Heart left ventricle (tissue), 16 donors: ENCODE results near the gene XXYLT1. TPM values are rescaled to one million over a fixed set of nuclear protein-coding genes. Genes with fewer than 3 reads are reported as not detected.

Experiments used
- ATAC-seq, 4 donors: fragments of 200-7000 bp; cut with Tn5 transposase; one replicate each; pipeline ENCODE4 v1.9.1; 2020 to 2022; ENCODE audit warnings: moderate library complexity in 4 of 4, mild to moderate bottlenecking in 3 of 4, moderate number of reproducible peaks in 1 of 4
- DNase-seq, 5 donors: peaks; one replicate each; pipeline ENCODE4 v3.0.0-alpha.2; 2020
- H3K27ac ChIP-seq, 12 donors: fragments of 200-600 bp; sonication (generic) in 4 of 12; one replicate each; pipeline versions ENCODE4 v1.5.0 to v1.8.0; 2016 to 2022; ENCODE audit warnings: mild to moderate bottlenecking in 2 of 12
- H3K27me3 ChIP-seq, 9 donors: fragments of 200-600 bp; sonication (generic) in 2 of 9; one replicate each; pipeline versions ENCODE4 v1.5.1 to v1.8.0; 2016 to 2022; ENCODE audit warnings: mild to moderate bottlenecking in 3 of 9
- H3K36me3 ChIP-seq, 9 donors: fragments of 200-600 bp; sonication (generic) in 2 of 9; one replicate each; pipeline versions ENCODE4 v1.5.0 to v1.8.0; 2018 to 2022; ENCODE audit warnings: mild to moderate bottlenecking in 2 of 9
- H3K4me1 ChIP-seq, 12 donors: fragments of 200-600 bp; sonication (generic) in 4 of 12; one replicate each; pipeline versions ENCODE4 v1.5.0 to v1.8.0; 2016 to 2022; ENCODE audit warnings: mild to moderate bottlenecking in 3 of 12
- H3K4me3 ChIP-seq, 12 donors: fragments of 200-600 bp; sonication (generic) in 4 of 12; one replicate each; pipeline versions ENCODE4 v1.5.0 to v1.8.0; 2017 to 2022; ENCODE audit warnings: mild to moderate bottlenecking in 9 of 12, moderate library complexity in 4 of 12
- H3K9me3 ChIP-seq, 12 donors: fragments of 200-600 bp; sonication (generic) in 4 of 12; one replicate each; pipeline versions ENCODE4 v1.5.0 to v1.8.0; 2016 to 2022; ENCODE audit warnings: mild to moderate bottlenecking in 1 of 12
- POLR2A ChIP-seq, 2 donors: fragments of 450-650 bp; IDR thresholded peaks; one replicate each; pipeline ENCODE4 v1.6.1; 2017; ENCODE audit warnings: antibody characterized with exemption in 2 of 2, mild to moderate bottlenecking in 2 of 2, moderate library complexity in 2 of 2
- WGBS, 4 donors: extraction: QIAGEN DNeasy Blood & Tissue Kit in 2 of 4; methylation state at CpG; one replicate each; pipeline versions ENCODE4 v1.1.5 to v1.1.7; 2013 to 2018; 5-methylcytosine and 5-hydroxymethylcytosine counted together
- intact Hi-C, 10 donors: fragments of 100-400 bp; cut with DNase I; formaldehyde crosslinking; loops; one replicate each; pipeline versions ENCODE4 v1.11.1 to v1.14.2; 2022
- polyA plus RNA-seq, 2 donors: library from polyadenylated mRNA; stranded (reverse); fragments of 200-250 nt; gene quantifications; one replicate each; pipeline ENCODE4 v1.2.3, GENCODE V29; 2013
- total RNA-seq, 9 donors: library from RNA; depleted of rRNA in 2 of 9; stranded (reverse); fragments of >200 nt in 2 of 9; fragmentation: NEBNext Ultra II Directional in 3 of 9; extraction: Animal tissue kit (Norgen Biotek cat#: 25700) in 3 of 9; gene quantifications; one replicate each; pipeline versions ENCODE4 v1.1.0 to v1.2.4, GENCODE V29; 2016 to 2023
- TF ChIP-seq, protein P1 (sequence below), 12 donors: fragments of 200-600 bp; sonication (generic) in 4 of 12; IDR thresholded peaks; one replicate each; pipeline versions ENCODE4 v1.5.0 to v1.8.0; 2018 to 2022; ENCODE audit warnings: antibody characterized with exemption in 12 of 12, mild to moderate bottlenecking in 5 of 12
- donor health status: ischemic (EF 13 %, LVEDD 7.1; RV severe dilation, severe dysfunction).
- donor health status: healthy with polysubstance abuse.
- donor health status: DM: no; HTN: yes; CAD: no.
- donor health status: DM: no; HTN: no; CAD: no.
- donor health status: ischemic (EF 25% LVEDD 6.9; RV normal size, moderate dysfunction).
- donor health status: ischemic (EF 25% LVEDD 5.7; RV mildly dilated, moderate dysfunction).
- donor health status: healthy.
- donor health status: DM: yes; HTN: yes; CAD: no.
- donor health status: ischemic (EF 35%, LVEDD 5.7; RV mildly dilated, moderate dysfunction).
- donor health status: nonischemic (EF 11% LVEDD 7.7; RV severe dilation, severe dysfunction).
- donor health status: DM: yes; HTN: yes; CAD: no.
- donor health status: PGD.
- donor health status: ischemic (EF 29% LVEDD 5.4; RV normal size, mild dysfunction).
- donor health status: nonischemic (EF 23%, LVEDD 6.1; RV moderate dilation, normal function).

Gene XXYLT1
- total and polyA plus RNA-seq, 11 donors, result 1.9 to 8.6 (median 4.8) TPM

DNA sequence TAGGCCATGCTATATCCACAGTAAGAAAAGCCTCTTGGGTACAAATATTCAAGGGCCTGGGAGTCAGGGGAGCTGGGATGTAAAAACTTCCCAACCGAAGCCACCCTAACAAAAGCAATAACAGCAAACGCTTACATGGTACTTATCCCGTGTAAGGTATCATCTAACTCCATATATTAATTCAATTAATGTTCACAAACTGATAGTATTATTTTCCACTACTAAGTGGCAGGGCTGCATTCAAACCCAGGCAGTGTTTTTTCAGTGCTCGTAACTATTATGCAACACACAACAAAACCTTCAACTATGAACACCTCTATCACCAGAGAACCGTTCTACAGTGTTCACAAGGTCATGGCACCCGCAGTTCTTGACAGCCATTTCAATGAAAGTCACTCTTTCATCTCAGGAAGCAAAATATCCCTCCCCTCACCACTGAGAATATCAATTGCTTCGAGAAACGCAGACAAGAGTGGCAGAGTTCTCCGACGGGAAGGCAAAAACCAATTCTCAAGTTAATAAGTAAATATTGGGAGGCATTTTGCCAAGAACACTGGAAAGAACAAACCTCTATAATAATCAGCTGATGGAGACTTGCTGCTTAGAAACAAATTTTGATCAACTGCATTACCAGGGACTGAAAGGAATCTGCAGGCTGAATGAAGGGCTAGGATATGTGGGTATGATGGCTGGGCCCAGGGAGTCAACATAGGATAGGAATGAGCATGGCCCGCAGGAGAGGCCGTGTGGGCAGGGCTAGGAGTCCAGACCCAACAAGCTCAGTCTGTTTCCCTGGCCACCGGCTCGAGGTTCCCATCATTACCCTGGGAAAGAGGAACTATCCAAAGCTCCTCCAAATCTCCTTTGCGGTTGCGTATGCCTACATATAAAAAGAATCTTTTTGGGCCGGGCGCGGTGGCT lies 72.3 kb downstream of the XXYLT1 start:
- H3K4me3 ChIP-seq, result no peak overlapping the region
- H3K27me3 ChIP-seq, result no peaks in the 10 kb centered on the region
- TF ChIP-seq POLR2A (IDR thresholded peaks at IDR 0.05), result no peak
- TF ChIP-seq, protein P1, sequence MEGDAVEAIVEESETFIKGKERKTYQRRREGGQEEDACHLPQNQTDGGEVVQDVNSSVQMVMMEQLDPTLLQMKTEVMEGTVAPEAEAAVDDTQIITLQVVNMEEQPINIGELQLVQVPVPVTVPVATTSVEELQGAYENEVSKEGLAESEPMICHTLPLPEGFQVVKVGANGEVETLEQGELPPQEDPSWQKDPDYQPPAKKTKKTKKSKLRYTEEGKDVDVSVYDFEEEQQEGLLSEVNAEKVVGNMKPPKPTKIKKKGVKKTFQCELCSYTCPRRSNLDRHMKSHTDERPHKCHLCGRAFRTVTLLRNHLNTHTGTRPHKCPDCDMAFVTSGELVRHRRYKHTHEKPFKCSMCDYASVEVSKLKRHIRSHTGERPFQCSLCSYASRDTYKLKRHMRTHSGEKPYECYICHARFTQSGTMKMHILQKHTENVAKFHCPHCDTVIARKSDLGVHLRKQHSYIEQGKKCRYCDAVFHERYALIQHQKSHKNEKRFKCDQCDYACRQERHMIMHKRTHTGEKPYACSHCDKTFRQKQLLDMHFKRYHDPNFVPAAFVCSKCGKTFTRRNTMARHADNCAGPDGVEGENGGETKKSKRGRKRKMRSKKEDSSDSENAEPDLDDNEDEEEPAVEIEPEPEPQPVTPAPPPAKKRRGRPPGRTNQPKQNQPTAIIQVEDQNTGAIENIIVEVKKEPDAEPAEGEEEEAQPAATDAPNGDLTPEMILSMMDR (IDR thresholded peaks at IDR 0.05), result no peak
- WGBS, 4 donors, result 93 to 97% (median 94%) methylated on average over 19 of the region's 19 CpGs
- DNase-seq, result no peak
- no peaks in the 10 kb centered on the region for H3K9me3 ChIP-seq
- no peaks in the 10 kb centered on the region for H3K36me3 ChIP-seq
- peaks cover 0 to 27% (median 9%) of the 10 kb centered on the region in 12 donors for H3K4me1 ChIP-seq
- intact Hi-C loops, result no loop called here
- ATAC-seq, result no peak
- H3K27ac ChIP-seq, result no peak overlapping the region

DNA sequence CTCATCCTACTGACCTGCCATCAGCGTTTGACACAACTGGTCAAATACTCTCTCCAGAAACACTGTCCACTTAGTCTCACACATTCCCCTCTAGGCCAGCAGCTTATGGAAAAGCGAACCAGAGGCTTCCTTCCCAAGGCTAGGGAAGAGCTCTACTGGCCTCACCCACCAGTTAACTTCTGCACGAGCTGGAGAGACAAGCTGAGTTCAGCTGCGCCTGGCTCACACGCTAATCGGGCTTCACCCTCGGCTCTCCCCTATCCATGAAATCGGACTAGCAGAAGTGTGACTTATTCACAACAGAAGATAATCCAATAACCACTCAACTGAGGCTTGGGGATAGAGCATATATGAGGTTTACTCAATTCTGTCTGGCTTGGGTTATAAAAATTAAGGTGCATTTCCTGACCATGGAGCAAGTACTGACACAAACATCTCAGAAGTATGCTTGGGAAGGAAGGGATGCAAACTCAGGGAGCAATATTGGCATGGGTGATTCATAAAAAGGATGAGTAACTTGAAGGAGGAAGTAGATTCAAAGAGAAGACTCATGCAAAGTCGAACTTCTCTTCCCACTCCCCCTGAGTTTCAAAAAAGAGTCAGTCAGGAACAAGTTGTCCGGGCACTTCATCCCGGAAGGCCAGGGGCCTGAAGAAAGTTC lies 73.1 kb downstream of the XXYLT1 start:
- no peak for ATAC-seq
- DNase-seq, result peak in 1 of 5 donors; percentile 1
- Histone ChIP-seq H3K4me3 (no peak overlapping the region), H3K27me3 (no peaks in the 10 kb centered on the region), H3K36me3 (no peaks in the 10 kb centered on the region), H3K27ac (no peak overlapping the region), H3K9me3 (no peaks in the 10 kb centered on the region), H3K4me1 (peaks cover 0 to 27% (median 9%) of the 10 kb centered on the region in 12 donors)
- WGBS, 4 donors, result 86 to 91% (median 88%) methylated on average over 11 of the region's 11 CpGs
- intact Hi-C loops, result no loop called here
- TF ChIP-seq, protein P1 (IDR thresholded peaks at IDR 0.05), result no peak
- TF ChIP-seq POLR2A (IDR thresholded peaks at IDR 0.05), result no peak

DNA sequence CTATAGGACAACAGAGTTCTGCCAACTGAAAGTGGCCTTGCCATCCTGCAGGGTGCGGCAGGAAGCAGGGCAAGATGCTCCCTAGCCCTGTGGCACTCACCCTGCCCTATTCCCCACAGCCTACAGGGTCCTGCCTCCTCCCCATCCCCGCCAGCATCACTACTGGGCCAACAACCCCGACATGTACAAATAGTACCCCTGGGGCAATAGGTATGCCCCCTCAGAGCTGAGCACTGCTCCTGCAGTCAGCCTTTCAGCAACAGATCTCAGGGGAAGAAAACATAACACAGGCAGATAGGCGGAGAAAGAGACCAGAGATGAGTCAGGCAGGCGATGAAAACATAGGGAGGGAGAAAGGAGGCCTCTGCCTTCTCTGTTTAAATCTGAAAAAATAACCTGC lies 74.7 kb downstream of the XXYLT1 start:
- intact Hi-C loops, result no loop called here
- peaks cover 0 to 10% (median 6%) of the 10 kb centered on the region in 12 donors for H3K9me3 ChIP-seq
- ATAC-seq (peak in 3 of 4 donors; percentile 22 to 59 (median 54)), DNase-seq (no peak)
- TF ChIP-seq, protein P1 (IDR thresholded peaks at IDR 0.05), result no peak
- no peak for TF ChIP-seq POLR2A (IDR thresholded peaks at IDR 0.05)
- H3K4me3 ChIP-seq, result no peak overlapping the region
- H3K27ac ChIP-seq, result peak overlapping the region in 1 of 12 donors; percentile 20
- WGBS, 4 donors, result 65 to 75% (median 71%) methylated on average over 5 of the region's 5 CpGs
- H3K27me3 ChIP-seq, result no peaks in the 10 kb centered on the region
- H3K4me1 ChIP-seq, result peaks cover 0 to 27% (median 9%) of the 10 kb centered on the region in 12 donors
- H3K36me3 ChIP-seq, result no peaks in the 10 kb centered on the region
